GM23338 (cell line): ENCODE data around the gene DDIT3. TPM values are rescaled to one million over a fixed set of nuclear protein-coding genes. Genes with fewer than 3 reads are reported as not detected.
"Not testable (repeated sequence)": the region's sequence is repeated elsewhere in the genome, so short reads cannot be mapped to it uniquely, and the experiment has no call there.

ENCODE experiments used
- ATAC-seq: fragments of 200-7000 bp; cut with Tn5 transposase; 3 replicates; pipeline ENCODE4 v1.9.1; 2020
- DNase-seq: peaks from one replicate; pipeline ENCODE4 v3.0.0-alpha.2; 2015; ENCODE audit warnings: low spot score
- H2AFZ ChIP-seq: fragments of 200-600 bp; sonication (generic); 2 replicates; pipeline ENCODE4 v1.8.0; 2016; ENCODE audit warnings: antibody characterized with exemption, mild to moderate bottlenecking, moderate library complexity
- H3F3A ChIP-seq: fragments of 200-600 bp; sonication (generic); replicated peaks from 2 replicates; pipeline ENCODE4 v1.8.0; 2017; ENCODE audit warnings: antibody characterized with exemption, mixed run types, low read depth
- H3K27ac ChIP-seq: fragments of 200-600 bp; sonication (generic); 2 replicates; pipeline ENCODE4 v1.6.1; 2016; ENCODE audit warnings: low read depth
- H3K27me3 ChIP-seq: fragments of 200-600 bp; sonication (generic); 2 replicates; pipeline ENCODE4 v1.8.0; 2016; ENCODE audit warnings: mild to moderate bottlenecking, mixed run types, moderate library complexity; ENCODE audit not compliant: insufficient read depth
- H3K36me3 ChIP-seq: fragments of 200-600 bp; sonication (generic); 2 replicates; pipeline ENCODE4 v1.8.0; 2016; ENCODE audit warnings: mild to moderate bottlenecking; ENCODE audit not compliant: insufficient read depth
- H3K4me1 ChIP-seq: fragments of 200-600 bp; sonication (generic); 2 replicates; pipeline ENCODE4 v1.8.0; 2016; ENCODE audit warnings: mild to moderate bottlenecking, moderate library complexity; ENCODE audit not compliant: insufficient read depth
- H3K4me2 ChIP-seq: fragments of 200-600 bp; sonication (generic); 2 replicates; pipeline ENCODE4 v1.7.1; 2017; ENCODE audit warnings: mixed run types
- H3K4me3 ChIP-seq: fragments of 200-600 bp; sonication (generic); 2 replicates; pipeline ENCODE4 v1.6.1; 2016; ENCODE audit warnings: mixed run types
- H3K79me2 ChIP-seq: fragments of 200-600 bp; sonication (generic); replicated peaks from 2 replicates; pipeline ENCODE4 v1.8.0; 2017; ENCODE audit warnings: mild to moderate bottlenecking; ENCODE audit not compliant: insufficient read depth
- H3K9me2 ChIP-seq: fragments of 200-600 bp; sonication (generic); 2 replicates; pipeline ENCODE4 v1.8.0; 2017; ENCODE audit not compliant: insufficient read depth
- H4K20me1 ChIP-seq: fragments of 200-600 bp; sonication (generic); replicated peaks from 2 replicates; pipeline ENCODE4 v1.8.0; 2017; ENCODE audit warnings: mild to moderate bottlenecking; ENCODE audit not compliant: insufficient read depth
- H3K27ac Mint-ChIP-seq: 2 replicates; pipeline ENCODE4 v1.8.0; 2020; ENCODE audit warnings: inconsistent platforms, mild to moderate bottlenecking, moderate library complexity, mixed read lengths
- H3K27me3 Mint-ChIP-seq: 3 replicates; pipeline ENCODE4 v1.8.0; 2022; ENCODE audit warnings: low read depth, mild to moderate bottlenecking, moderate library complexity, mixed read lengths, inconsistent platforms; ENCODE audit not compliant: insufficient read depth, poor library complexity
- H3K36me3 Mint-ChIP-seq: 3 replicates; pipeline ENCODE4 v1.8.0; 2021; ENCODE audit warnings: low read depth, mild to moderate bottlenecking, inconsistent platforms, moderate library complexity, mixed read lengths
- H3K4me1 Mint-ChIP-seq: 3 replicates; pipeline ENCODE4 v1.8.0; 2020; ENCODE audit warnings: mild to moderate bottlenecking, inconsistent platforms, mixed read lengths
- H3K4me3 Mint-ChIP-seq: 3 replicates; pipeline ENCODE4 v1.8.0; 2021; ENCODE audit warnings: moderate library complexity, mild to moderate bottlenecking, inconsistent platforms, mixed read lengths
- H3K9me3 Mint-ChIP-seq: 3 replicates; pipeline ENCODE4 v1.8.0; 2020; ENCODE audit warnings: moderate library complexity, mild to moderate bottlenecking, inconsistent platforms, mixed read lengths
- CREB1 ChIP-seq: fragments of 250-450 bp; sonication (Bioruptor Pico); IDR thresholded peaks from 2 replicates; pipeline ENCODE4 v1.5.0; 2020; ENCODE audit warnings: low read depth, mild to moderate bottlenecking, moderate library complexity
- JUNB ChIP-seq: IDR thresholded peaks from one replicate; pipeline ENCODE4 v1.6.1; 2016; ENCODE audit warnings: antibody characterized with exemption; ENCODE audit not compliant: unreplicated experiment
- NANOG ChIP-seq: IDR thresholded peaks from 2 replicates; pipeline ENCODE4 v1.6.1; 2016; ENCODE audit warnings: antibody characterized with exemption, borderline replicate concordance
- POLR2AphosphoS5 ChIP-seq: IDR thresholded peaks from 2 replicates; pipeline ENCODE4 v1.6.1; 2016; ENCODE audit warnings: antibody characterized with exemption, low read depth
- ZNF114 ChIP-seq: fragments of 250-450 bp; sonication (Bioruptor Pico); IDR thresholded peaks from 2 replicates; pipeline ENCODE4 v1.5.0; 2020; ENCODE audit warnings: mild to moderate bottlenecking, moderate library complexity
- ZNF331 ChIP-seq: fragments of 250-450 bp; sonication (Bioruptor Pico); IDR thresholded peaks from 2 replicates; pipeline ENCODE4 v1.5.0; 2020; ENCODE audit warnings: low read depth, mild to moderate bottlenecking, moderate library complexity
- ZNF462 ChIP-seq: fragments of 250-450 bp; sonication (Bioruptor Pico); IDR thresholded peaks from 2 replicates; pipeline ENCODE4 v1.5.0; 2020; ENCODE audit warnings: mild to moderate bottlenecking, moderate library complexity
- polyA plus RNA-seq: library from polyadenylated mRNA; unstranded; fragments of >200 nt; fragmentation: Nextera tagmentation; extraction: Ambion mirVana; gene quantifications from 2 replicates; pipeline ENCODE4 v1.2.1, GENCODE V29; 2016
- total RNA-seq: library from RNA; depleted of rRNA; stranded (reverse); fragments of >200 nt; shearing (Covaris generic); gene quantifications from 2 replicates; pipeline ENCODE4 v1.2.3, GENCODE V29; 2014

DDIT3 gene
- total and polyA plus RNA-seq, 2 experiments from 2014 or later: 3.9 to 12.5 TPM

GRCh38 chr12:57563358-57563757 lies 43.0 kb upstream of the DDIT3 start (continued):
- no peak for TF ChIP-seq ZNF462 (CRISPR knock-in tag)
- no peak for TF ChIP-seq JUNB
- TF ChIP-seq NANOG: no peak
- no peak for TF ChIP-seq CREB1
- no peak for TF ChIP-seq ZNF331 (CRISPR knock-in tag)
- TF ChIP-seq POLR2AphosphoS5: no peak
- TF ChIP-seq ZNF114 (CRISPR knock-in tag): no peak

GRCh38 chr12:57561117-57561516 lies 40.8 kb upstream of the DDIT3 start:
- H3K4me3 ChIP-seq, DNase-seq, H3K27ac ChIP-seq, H3K4me2 ChIP-seq, H3F3A ChIP-seq, H2AFZ ChIP-seq, ATAC-seq, H3K27ac Mint-ChIP-seq, H4K20me1 ChIP-seq, H3K9me3 Mint-ChIP-seq, H3K4me1 ChIP-seq, H3K27me3 Mint-ChIP-seq, H3K9me2 ChIP-seq, H3K36me3 ChIP-seq, H3K4me3 Mint-ChIP-seq, H3K27me3 ChIP-seq, H3K4me1 Mint-ChIP-seq: not testable (repeated sequence)
- H3K79me2 ChIP-seq: peaks cover 16% of the 10 kb centered on the region; the same call in 1 of the 2 replicates
- peaks cover 11% of the 10 kb centered on the region; the same call in 2 of the 3 replicates for H3K36me3 Mint-ChIP-seq
